ENCODE measurements around the gene PPP4R4. TPM values are rescaled to one million over a fixed set of nuclear protein-coding genes. Genes with fewer than 3 reads are reported as not detected.
"Not testable (repeated sequence)": the region's sequence is repeated elsewhere in the genome, so short reads cannot be mapped to it uniquely, and the experiment has no call there.

The PPP4R4 gene
- total RNA-seq, 1 donor from 2014 or later, result 0.82 TPM

DNA sequence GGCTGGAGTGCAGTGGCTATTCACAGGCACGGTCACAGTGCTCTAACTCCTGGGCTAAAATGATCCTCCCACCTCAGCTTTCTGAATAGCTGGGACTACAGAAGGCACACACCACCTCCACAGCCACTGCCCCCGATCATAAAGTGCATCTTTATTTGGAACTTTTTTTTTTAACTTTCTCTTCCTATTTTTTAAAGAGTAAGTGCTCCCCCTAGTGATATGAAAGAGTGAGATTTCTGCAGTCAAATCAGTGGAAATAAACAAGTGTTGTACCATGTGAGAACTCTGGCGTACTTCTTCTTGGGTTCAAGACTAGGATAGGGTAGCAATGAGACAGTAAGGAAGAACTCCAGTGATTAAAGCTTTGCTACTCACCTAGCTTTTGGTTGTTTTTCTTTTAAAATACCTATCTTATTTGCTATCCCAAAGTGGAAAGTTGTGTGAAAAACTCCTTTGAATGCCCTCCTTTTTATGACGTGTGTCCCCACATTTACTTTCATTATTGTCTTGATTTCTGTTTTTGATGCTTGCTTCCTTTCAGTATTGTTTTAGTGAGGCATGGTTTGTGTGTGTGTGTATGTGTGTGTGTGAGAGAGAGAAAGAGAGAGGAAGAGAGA is 6.6 kb downstream of the PPP4R4 start:
- DNase-seq, result peak; percentile 68

DNA sequence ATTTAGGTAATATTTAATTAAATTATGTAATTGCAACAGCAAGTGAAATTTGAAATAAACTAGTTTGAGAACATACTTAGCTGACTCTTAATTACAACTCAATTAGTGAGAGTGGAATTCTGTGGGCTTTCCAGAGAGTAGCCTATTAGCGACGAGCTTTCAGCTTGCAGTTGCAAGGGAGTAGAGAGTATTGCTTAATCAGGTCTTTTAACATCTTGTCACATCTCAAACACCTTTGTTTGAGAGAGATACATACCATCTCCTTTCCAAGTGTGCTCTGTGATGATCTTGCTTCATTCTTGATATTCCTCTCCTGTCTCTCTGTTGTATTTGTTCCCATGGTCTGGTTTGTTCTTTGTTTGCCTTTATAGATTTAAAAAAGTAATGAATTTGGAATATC is 7.7 kb downstream of the PPP4R4 start:
- no peak for DNase-seq

DNA sequence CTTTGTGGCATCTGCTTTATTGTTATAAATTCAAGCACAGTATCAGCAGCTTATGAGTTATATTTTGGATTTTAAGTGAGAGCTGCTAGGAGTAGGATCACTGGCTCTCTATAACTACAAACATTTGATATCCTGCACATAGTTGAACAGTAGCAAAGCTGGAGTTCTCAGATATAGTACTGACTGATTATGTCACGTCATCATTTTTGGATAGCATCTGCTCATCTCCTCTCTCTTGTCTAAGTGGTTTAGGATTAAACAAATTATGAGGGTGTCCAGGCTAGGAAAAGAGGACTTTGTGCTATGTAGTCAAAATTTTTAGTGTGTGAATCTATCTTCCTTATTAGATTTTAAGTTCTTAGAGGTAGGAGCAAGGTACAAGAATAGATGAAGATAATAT is 18.4 kb downstream of the PPP4R4 start:
- no peak for DNase-seq

DNA sequence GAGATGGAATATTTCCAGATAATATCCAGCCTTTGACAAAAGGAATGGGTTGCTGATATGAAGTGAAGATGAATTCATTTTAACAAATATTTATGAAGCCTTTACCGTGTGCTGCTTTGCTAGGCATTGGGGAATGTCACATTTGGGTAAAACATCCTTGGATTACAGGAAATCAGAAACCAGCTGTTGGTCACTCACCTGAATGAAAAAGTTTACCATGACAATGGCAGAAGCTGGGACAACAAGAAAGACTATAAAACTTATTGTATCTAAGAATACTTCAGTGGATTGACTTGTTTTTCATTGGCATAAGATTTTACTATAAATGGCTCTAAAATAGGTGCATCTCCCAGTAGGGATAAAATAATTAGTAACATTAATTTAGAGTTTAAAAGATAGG is 19.7 kb downstream of the PPP4R4 start:
- no peak for DNase-seq

DNA sequence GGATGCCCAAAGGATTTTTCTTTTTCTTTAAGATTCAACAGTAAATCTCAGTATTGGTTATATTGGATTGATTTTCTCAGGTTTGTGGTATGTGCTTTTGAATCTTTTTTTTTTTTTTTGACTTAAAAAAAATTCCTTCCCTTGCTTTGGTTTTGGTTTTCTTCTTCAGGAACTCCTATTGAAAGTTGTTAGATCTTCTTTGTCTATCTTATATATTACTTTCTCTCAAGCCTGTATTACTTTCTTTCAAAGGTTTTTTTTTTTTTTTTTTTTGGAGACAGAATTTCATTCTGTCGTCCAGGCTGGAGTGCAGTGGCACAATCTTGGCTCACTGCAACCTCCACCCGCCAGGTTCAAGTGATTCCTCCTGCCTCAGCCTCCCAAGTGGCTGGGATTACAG is 21.9 kb downstream of the PPP4R4 start:
- no peak for DNase-seq

DNA sequence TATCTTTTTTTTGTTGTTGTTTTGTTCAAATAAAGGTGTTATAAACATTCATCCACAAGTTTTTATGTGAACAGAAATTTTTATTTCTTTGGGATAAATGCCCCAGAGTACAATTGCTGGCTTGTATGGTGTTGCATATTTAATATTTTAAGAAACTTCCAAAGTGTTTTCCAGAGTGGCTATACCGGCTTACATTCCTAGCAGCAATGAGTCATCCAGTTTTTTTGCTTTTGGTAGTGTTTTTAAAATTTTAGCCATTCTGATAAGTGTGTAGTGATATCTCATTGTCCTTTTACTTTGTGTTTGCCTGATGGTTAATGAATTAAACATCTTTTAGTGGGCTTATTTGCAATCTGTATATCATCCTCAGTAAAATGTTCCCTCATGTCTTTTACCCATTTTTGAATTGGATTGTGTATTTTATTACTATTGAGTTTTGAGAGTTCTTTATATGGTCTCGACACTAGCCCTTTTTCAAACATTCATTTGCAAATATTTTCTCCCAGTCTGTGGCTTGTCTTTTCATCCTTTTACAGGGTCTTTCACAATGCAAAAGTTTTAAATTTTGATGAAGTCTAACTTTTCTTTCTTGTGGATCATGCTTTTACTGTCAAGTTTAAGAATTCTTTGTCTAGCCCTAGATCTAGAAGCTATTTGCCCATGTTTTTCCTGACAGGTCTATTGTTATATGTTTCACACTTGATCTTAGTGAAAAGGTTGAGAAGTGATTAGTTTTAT is 29.5 kb downstream of the PPP4R4 start:
- no peak for DNase-seq

DNA sequence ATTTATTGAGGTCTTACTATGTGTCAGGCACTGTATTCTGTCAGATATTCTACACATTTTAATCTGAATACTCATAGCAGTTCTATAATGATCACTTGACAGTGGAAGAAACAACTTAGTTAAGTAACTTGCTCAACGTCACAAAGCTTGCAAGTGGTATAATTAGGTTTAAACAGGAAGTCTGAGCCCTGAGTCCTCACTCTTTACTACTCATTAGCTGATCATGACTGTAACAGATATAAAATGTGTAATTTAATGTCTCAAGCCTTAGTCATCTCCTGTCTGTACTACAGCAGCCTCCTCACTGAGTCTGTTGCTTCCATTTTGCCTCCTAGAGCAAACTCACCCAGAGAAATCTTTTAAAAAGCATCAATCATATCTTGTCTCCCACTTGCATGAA is 38.9 kb downstream of the PPP4R4 start:
- no peak for DNase-seq

DNA sequence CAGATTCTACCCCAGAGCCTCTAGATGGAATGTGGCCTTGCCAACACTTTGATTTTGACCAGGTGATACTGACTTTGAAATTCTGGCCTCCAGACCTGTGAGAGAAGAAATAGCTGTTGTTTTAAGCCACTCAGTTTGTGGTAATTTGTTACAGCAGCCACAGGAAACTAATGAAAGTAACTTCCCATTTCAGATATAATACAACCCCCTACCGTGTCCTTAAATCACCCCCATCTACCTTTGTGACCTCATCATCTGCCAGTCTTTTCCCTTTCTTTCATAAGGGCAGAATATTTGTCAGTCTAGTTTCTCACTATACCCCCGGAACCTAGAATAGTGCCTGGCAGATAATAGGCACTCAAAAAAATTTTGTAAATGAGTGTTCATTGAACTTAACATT is 39.6 kb downstream of the PPP4R4 start:
- DNase-seq, result no peak

DNA sequence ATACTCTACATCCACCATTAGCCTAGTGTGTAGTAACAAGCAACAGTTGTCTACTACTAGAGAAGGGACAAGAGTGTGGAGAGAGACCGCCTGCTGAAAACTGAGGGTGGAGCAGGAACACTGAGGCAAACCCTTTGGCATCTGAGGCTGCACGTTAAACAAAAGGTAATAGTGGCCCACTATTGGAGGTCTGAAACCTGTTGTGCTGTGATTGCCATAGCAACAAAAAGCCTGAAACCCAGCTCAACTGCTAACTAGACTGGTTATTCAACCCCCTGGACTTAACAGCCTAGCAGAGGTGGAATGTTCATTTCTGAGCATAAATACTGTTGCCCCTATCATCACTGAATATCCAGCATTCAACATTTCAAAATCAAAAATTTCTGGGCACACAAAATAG is 43.0 kb downstream of the PPP4R4 start:
- peak; percentile 3 for DNase-seq

DNA sequence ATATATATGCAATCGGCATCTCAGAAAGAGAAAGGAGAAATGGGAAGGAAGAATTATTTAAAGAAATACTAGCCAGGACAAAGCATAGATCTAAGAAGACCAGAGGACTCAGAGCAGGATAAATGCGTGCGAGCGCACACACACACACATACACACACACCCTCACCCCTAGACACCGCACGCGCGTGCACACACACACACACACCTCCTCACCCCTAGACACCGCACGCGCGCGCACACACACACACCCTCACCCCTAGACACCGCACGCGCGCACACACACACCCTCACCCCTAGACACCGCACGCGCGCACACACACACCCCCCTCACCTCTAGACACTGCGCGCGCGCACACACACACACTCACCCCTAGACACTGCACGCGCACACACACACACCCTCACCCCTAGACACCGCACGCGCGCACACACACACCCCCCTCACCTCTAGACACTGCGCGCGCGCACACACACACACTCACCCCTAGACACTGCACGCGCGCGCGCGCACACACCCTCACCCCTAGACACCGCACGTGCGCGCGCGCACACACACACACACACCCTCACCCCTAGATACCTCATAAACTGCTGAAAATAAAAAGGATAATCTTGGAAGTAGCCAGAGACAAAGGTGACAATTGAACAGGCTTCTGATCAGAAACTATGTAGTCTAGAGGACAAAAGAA is 44.2 kb downstream of the PPP4R4 start:
- DNase-seq, result not testable (repeated sequence)

DNA sequence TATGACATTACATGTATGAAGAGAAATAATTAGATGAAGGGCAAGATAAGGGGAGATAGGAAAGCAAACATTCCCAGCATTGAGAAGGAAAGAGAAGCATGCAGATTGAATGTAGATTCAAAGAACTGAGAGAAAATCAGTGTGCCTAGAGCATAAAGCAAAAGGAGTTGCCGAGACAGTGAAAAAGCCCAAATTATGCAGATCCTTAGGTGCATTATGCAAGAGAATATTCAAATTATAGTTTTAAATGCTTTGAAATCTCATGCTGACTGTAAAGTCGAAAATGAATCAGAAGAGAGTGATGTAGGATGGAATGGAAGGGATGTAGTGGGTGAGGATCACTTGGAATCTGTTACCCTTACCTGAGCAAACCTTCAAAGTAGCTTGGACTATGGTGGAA is 49.9 kb downstream of the PPP4R4 start:
- no peak for DNase-seq

DNA sequence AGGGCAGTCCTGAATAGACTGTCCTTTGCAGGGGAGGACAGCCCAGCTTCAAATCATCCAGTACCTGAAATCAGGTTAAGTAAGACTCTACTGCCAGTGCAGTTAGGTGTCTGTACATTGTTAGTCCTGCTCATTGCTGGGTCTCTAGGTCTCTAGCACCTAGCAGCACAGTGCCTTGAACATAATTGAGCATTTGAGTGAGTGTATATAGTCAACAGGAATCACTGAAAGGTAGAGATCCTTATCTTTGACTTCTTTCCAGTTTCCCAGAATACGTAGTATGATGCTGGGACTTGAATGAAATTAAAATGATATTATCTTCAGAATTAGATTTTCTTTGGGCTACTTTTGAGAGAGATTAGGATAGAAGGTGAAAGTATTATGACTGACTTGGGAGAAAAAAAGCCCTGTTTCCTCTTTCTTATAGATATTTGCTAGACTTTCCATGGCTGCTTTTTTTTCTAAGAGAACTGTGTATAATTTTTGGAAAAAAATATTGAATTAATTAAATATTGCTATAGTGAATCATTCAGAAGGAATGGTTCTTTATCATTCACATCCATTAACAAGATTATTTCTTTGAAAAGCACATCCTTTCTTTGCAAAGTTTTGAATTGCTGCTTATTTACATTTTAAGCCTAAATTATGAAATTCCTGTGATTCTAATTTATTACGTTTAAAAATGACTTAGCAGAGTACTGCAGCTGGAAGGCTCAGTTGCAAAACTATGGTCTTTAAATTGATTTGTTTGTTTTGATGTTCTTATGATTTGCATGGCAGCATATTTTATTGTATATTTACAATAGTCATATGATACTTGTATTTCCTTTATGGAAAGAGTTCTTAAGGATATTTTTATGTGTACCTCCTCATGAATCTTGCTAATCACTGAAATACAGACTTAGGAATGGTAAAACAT is 51.6 kb downstream of the PPP4R4 start:
- DNase-seq, result no peak

DNA sequence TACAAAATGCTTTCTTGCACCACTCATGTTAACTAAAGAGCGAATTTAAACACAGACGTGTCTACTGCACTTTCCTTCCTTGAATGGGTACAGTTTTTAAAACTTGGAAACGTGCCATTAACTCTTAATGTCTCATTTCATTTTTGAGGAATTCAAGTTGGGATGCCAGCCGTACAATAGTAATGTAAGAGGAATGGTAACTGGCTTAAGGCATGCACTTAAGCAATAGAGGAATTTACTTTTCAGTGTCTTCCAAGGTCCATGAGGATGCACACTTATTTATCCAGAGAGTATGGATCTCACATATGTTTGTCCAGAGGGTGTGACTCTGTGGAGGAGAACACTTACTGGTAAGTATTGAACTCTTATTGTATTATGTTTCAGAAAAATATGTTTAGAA is 52.9 kb downstream of the PPP4R4 start:
- DNase-seq, result no peak

DNA sequence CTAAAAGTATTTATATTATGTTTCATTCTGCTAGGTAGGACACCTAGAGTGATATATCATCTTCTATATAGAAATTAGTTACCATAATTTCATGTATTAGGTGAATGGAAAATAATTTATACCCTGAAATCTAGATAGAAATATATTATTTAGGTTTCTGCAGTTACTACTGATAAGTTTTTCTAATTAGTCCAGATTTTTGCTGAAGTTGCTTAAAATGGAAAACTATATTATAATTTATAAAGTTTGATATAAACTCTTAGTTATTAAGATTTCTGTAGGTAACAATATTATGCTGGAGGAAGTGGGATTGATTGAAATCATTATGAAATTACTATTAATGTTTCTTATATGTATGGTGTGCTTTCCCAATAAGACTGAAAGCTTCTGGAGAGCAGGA is 62.9 kb downstream of the PPP4R4 start:
- no peak for DNase-seq

DNA sequence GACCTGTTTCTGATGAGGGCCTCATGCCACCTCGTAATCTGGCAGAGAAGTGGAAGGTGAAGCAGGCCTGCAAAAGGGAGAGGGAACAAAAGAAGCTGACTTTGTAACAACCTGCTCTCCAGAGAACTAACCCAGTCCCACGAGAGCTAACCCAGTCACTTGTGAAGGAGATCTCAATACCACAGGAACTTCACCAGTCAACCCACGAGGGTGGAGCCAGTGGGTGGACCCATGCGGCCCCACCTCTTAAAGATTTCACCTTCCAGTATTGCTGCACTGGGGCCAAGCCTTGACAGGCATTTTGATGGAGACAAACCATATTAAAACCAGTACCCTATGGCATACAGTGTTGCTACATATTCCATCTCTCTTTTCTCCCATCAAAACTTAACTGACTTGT is 63.9 kb downstream of the PPP4R4 start:
- no peak for DNase-seq

DNA sequence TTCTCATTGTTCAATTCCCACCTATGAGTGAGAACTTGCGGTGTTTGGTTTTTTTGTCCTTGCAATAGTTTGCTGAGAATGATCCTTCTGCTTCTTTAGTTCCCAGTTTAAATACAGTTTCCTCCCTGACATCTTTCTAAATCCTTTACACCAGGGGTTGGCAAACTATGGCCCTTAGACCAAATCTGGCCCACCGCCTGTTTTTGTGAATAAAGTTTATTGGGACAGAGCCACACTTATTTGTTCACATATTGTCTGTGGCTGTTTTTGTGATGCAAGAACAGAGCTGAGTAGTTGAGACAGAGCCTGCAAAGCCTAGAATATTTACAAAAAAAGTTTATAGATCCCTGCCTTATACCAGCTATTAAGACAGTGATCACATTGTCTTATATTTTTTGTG is 65.3 kb downstream of the PPP4R4 start:
- DNase-seq, result no peak

DNA sequence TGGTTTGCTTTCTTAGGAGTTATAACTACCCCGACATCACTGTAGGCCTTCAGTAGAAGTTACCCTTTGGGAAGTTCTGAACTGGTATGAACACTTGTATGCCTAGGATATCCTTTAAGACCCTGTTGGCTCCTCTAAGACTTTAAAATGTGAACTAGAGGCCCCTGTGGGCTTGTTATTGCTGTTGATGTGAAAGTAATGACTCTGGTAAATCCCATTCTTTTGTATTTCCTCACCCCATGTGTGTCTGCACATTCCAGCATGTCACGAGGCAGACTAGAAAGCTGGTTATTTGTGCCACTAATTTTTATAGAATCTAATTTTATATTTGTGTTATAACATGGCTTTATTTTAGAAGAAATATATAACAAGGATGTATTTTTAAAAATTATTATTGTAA is 70.1 kb downstream of the PPP4R4 start:
- DNase-seq, result no peak

DNA sequence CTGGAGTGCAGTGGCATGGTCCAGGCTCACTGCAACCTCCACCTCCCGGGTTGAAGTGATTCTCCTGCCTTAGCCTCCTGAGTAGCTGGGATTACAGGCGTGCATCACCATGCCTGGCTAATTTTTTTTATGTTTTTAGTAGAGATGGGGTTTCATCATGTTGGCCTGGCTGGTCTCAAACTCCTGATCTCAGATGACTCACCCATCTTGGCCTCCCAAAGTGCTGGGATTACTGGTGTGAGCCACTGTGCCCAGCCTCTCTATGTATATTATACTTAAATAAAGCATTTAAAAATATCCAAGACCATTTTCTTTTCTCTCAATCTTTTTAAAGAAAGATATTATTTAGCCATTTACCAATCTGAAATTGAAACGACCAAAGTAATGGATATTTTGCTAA is 90.1 kb downstream of the PPP4R4 start:
- DNase-seq, result not testable (repeated sequence)

DNA sequence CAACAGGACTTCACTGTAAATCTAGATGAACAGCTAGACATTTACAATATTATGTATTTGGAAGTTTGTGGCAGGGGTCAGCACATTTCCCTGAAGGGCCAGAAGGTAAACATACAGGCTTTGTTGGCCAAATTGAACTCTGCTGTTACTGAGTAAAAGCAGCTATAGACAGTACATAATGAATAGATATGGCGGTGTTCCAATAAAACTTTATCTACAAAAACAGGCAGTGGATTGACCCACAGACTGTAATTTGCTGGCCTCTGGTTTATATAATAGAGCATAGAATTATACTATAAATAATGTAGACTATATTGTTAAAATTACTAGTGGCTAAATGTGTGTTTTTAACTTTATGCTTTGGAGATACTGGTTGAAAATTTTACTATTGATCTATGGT is 93.2 kb downstream of the PPP4R4 start:
- no peak for DNase-seq

DNA sequence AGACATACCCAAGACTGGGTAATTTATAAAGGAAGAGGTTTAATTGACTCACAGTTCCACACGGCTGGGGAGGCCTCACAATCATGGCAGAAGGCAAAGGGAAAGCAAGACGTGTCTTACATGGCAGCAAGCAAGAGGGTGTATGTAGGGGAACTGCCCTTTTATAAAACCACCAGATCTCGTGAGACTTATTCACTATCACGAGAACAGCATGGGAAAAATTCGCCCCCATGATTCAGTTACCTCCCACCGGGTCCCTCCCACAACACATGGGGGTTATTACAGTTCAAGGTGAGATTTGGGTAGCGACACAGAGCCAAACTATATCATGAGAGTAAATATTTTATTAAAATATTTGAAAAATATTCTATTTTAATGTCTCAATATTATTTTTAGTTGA is 94.5 kb downstream of the PPP4R4 start:
- DNase-seq, result not testable (repeated sequence)

DNA sequence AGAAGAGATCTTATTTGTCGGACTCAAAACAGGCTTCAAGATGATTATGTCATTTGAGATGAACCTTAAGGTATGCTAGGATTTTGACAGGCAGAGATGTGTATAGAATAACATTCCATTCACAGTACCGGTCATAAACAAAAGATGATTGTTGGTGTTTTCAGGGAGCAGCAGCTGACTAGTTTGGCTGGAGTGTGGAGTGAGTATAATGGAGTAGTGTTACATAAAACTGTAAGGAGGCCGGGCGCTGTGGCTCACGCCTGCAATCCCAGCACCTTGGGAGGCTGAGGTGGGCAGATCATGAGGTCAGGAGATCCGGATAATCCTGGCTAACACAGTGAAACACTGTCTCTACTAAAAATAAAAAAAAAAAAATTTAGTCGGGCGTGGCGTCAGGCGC is 95.0 kb downstream of the PPP4R4 start:
- DNase-seq, result peak; percentile 46

DNA sequence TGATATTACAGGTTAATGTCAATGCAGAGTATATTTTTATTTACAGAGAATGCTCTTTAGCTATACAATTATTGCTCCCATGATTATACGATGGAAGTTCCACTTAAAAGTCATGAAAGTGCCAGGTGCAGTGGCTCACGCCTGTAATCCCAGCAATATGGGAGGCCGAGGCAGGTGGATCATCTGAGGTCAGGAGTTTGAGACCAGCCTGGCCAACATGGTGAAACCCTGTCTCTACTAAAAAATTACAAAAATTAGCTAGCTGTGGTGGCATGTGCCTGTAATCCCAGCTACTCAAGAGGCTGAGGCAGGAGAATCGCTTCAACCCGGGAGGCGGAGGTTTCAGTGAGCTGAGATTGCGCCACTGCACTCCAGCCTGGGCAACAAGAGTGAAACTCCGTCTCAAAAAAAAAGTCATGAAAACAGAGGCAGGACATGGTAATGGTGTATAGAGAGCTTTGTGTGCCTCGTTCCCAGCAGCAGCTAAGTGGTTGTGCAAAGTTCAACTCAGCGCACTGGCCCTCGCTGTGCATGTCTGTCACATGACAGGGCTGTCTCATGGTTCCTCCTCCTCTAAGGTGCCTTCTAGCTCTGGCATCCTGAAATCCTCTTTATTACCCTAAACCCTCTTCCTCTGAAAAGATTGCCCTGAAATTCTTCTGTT is 102.9 kb downstream of the PPP4R4 start:
- DNase-seq, result not testable (repeated sequence)

All from tongue (tissue), 2 donors.